Motor neuron (in vitro differentiated cells): ENCODE measurements around the gene MCF2L2. TPM values are rescaled to one million over a fixed set of nuclear protein-coding genes. Genes with fewer than 3 reads are reported as not detected.

ENCODE experiments used
- ATAC-seq, 8 experiments: fragments of 200-7000 bp; cut with Tn5 transposase; replicated peaks in 6 of 8; 2 replicates each; pipeline ENCODE4 v1.8.0; 2021; ENCODE audit warnings: mild to moderate bottlenecking in 8 of 8, moderate library complexity in 8 of 8
- H3K27ac ChIP-seq, 2 donors: fragments of 250-450 bp; sonication (Bioruptor Pico); 2 replicates each; pipeline ENCODE4 v1.9.0; 2021; ENCODE audit warnings: antibody characterized with exemption in 2 of 2, mild to moderate bottlenecking in 2 of 2, moderate library complexity in 1 of 2
- H3K4me1 ChIP-seq, 2 donors: fragments of 250-450 bp; sonication (Bioruptor Pico); replicated peaks in 1 of 2; 2 replicates each; pipeline ENCODE4 v1.6.1; 2021; ENCODE audit warnings: antibody characterized with exemption in 2 of 2, mild to moderate bottlenecking in 2 of 2, moderate library complexity in 1 of 2
- H3K4me3 ChIP-seq, 5 donors: fragments of 250-450 bp; sonication (Bioruptor Pico); 2 replicates each; pipeline ENCODE4 v1.9.0; 2021; ENCODE audit warnings: antibody characterized with exemption in 5 of 5, mild to moderate bottlenecking in 5 of 5, moderate library complexity in 4 of 5
- WGBS, 10 experiments: fragments of 450-650 bp; shearing (Covaris generic); methylation state at CpG; one replicate each; pipeline ENCODE4 v1.0.0; 2022; 5-methylcytosine and 5-hydroxymethylcytosine counted together
- in situ Hi-C, 9 experiments: fragments of 400-800 bp; cut with MboI; loops; one replicate each; pipeline ENCODE4 v1.15.0; 2021; ENCODE audit warnings: low sequenced_read_pairs in 9 of 9, low pct_unique_long_range_greater_than_20kb in 2 of 9; ENCODE audit not compliant: unreplicated experiment in 9 of 9
- total RNA-seq, 8 experiments: library from RNA; unstranded; fragments of 300-600 nt; gene quantifications; 2 replicates each; pipeline versions ENCODE4 v1.2.3 to v1.2.4, GENCODE V29; 2022

Gene MCF2L2
- total RNA-seq, 8 experiments from 2014 or later, result 0.81 to 16.4 (median 5.6) TPM

DNA sequence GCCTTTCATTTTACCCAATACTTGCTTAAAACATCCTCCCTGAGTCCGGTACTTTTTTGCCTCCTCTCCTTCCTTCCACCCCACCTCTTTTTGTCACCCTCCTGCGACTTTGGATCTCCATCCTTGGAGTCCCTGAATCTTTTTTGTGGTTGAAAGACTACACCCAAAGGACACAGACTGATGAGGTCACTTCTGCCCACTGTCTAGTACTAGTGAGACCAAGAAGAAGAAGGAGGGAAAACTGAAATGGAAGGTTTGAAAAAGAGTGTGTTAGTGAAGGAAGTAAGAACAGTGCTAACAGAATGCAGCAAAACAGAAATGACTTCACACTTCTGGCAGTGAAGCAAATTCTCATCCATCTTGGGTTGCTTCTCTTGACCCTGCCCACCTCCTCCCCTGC lies 168.8 kb downstream of the MCF2L2 start:
- Histone ChIP-seq H3K4me1 (peaks cover 17 to 28% of the 10 kb centered on the region in 2 donors), H3K27ac (no peak overlapping the region), H3K4me3 (no peak overlapping the region)
- WGBS, 10 experiments, result 61 to 100% (median 92%) methylated on average over 1 to 2 of the region's 2 CpGs; no CpG with 5 or more reads in 1 of the 10 experiments
- in situ Hi-C loops, result no loop called here
- ATAC-seq, result no peak

DNA sequence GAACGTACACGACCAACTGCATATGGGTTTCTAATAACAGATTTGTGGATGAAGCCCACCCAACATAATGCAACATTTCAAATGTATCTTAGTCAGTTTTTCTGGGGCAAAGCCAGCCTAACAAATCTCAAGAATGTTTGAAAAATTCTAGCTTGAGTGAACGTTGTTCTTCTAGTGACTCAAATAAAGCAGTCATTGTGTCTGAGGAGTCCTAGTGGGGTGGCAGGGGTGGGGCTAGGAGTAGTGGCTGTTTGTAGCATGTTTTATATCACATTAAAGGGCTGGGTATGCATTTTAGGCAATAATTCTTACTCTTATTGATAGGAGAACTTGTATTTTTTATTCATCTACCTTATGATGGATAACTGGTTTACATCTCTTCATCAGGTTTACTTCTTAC lies 169.3 kb downstream of the MCF2L2 start:
- no peak overlapping the region for H3K27ac ChIP-seq
- H3K4me1 ChIP-seq, result peaks cover 11 to 22% of the 10 kb centered on the region in 2 donors
- 40 to 92% (median 56%) methylated on average over 1 to 3 of the region's 3 CpGs; no CpG with 5 or more reads in 3 of the 10 experiments for WGBS, 10 experiments
- H3K4me3 ChIP-seq, result no peak overlapping the region
- in situ Hi-C loops, result no loop called here
- ATAC-seq, result no peak

DNA sequence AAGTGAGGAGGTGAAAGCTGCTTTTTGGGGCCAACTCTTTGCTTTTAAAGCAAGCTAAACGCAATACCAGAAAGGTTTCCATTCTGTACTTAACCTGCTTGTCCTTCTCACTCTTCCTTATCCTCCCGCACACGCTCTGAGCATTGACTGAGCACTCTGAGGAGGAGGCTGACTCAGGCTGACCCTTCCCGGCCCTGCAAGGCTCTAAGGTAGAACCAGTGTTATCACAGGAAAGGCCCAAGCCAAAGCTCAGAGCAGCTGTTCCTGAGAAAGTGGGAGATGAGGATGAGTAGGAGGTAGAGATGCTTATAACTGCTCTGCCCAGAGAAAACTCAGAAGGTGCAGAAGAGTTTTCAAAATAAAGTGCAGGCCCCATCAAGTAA lies 173.1 kb downstream of the MCF2L2 start:
- 0 to 95% (median 41%) methylated on average over 1 to 4 of the region's 4 CpGs; no CpG with 5 or more reads in 4 of the 10 experiments for WGBS, 10 experiments
- ATAC-seq, result no peak
- no peak overlapping the region for H3K27ac ChIP-seq
- peaks cover 8 to 18% of the 10 kb centered on the region in 2 donors for H3K4me1 ChIP-seq
- peak overlapping the region in 4 of 5 donors; percentile 49 to 74 (median 66) for H3K4me3 ChIP-seq
- in situ Hi-C loops, result no loop called here

DNA sequence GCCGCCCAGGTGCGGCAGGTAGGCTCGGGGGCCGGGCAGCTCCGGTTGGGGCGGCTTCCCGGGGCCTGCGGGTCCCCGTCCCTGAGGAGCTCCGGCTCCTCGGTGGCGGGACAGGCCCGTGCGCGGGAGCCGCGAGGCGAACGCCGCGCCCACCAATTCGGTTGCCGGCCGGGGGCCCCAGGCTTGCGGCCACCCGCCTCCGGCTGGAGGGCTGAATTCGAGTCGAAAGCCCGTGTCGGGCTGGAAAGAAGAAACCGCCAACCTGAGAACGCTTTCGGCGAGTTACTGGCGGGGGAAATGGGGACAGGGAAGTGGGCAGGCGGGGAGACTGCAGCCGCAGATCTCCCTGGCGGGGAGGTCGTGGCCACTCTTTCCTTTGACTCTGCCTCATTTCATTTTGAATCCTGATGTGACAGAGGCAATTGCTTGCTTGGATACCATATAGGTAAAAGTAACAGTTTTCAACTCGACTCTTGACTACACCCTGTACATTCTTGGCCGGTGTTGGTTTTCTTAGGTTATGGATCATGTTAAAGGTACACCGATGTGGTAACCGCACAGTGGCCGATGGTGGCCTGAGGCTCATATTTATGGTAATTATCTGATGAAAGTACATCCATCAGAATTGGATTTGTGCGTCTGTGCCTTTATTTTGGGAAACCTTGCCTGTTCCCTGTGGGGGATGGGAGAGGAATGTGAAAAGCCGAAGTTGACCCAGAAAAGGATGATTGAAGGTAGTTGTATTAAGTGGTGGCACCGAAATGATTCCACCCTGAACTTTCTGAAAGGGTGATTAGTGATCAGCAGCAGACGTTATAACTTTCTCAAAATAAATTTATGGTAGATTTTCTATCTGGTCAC lies 173.7 kb downstream of the MCF2L2 start:
- peaks cover 8 to 18% of the 10 kb centered on the region in 2 donors for H3K4me1 ChIP-seq
- WGBS, 10 experiments, result 8 to 96% (median 43%) methylated on average over 1 to 12 of the region's 49 CpGs; no CpG with 5 or more reads in 2 of the 10 experiments
- H3K27ac ChIP-seq, result peak overlapping the region; percentile 60 to 62
- in situ Hi-C loops, result no loop called here
- H3K4me3 ChIP-seq, result peak overlapping the region; percentile 49 to 74 (median 64)
- peak in 6 of 8 experiments; percentile 13 to 45 (median 26) for ATAC-seq

DNA sequence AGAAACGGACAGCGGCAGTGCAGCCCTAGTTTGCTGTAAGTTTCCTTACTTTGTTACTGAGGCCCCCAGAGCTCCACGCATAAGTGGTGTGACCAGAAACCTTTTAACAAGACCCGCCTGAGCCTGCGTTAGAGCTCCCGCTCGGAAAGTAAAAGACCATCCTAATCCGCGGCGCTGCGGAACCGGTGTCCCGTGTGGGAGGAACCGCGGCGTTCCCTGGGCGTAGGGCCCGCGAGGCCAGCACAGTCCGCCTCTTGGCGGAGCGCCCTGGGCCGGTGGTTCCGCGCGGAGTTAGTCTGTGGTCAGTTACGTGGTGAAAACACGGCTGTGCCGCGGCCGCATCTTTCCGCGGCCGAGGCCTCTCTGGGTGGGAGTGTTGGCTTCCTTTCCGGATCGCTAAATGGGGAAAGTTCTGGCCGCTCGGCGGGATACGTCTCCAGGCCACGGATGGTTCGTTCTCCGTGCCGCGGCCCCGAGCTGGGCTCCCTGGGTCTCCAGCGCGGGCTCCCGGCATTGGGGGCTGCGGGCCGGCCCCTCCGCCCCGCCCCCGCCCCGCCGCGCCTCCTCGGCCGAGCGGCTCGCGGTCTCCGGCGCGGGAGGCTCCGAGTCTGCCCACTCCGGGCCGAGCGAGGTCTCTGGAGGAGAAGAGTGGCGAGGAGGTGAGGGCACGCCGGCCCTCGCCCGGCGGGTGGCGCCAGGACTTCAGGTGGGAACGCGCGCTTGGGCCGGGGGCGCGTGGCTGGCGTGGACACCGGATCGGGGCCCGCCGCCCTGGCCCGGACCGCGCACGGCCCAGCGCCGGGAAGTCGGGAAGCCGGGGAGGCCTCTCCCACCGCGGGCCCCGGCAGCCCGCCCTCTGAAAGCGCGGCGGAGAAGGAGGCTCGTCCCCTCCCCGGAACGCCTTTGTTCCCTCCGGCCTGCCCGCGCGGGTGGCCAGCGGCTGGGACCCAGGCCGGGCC lies 174.6 kb downstream of the MCF2L2 start:
- Histone ChIP-seq H3K4me3 (peak overlapping the region; percentile 49 to 74 (median 64)), H3K27ac (peak overlapping the region; percentile 60 to 62), H3K4me1 (peaks cover 11 to 22% of the 10 kb centered on the region in 2 donors)
- ATAC-seq, result peak; percentile 75 to 83 (median 79)
- 0 to 4% (median 0%) methylated on average over 1 to 20 of the region's 111 CpGs; no CpG with 5 or more reads in 4 of the 10 experiments for WGBS, 10 experiments
- in situ Hi-C loops, result no loop called here

DNA sequence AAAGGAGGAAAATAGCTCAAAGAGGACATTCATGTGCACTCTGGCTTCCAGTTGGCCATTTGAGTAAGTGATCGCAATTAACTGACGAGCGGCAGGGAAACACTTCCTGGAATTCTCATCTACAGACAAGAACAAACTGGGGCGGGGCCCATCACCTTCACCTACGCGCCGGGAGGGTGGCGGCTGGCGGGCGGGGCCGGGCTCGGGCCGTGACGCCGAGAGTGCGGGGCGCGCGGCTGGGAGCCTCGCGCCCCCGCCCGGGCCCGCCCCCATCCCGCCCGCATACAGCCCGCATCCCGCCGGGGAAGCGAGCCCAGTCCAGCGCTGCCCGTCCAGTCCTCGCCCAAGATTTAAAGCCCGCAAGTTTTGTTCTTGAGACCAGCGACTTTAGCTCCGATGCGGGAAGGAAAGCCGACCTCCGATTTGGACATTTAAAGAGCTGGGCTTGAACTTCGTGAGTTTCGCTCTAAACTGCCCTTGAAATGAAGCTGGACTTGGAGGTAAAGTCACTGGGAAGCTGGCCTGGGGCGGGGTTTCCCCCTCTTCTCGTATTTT lies 175.4 kb downstream of the MCF2L2 start, which contains the start of gene B3GNT5:
TSS of gene B3GNT5 (plus strand) at position 281 of the 555 bp plus-strand sequence. CDS start 16,546 bp downstream, outside the sequence.
- ATAC-seq, result peak; percentile 2 to 18 (median 12)
- Histone ChIP-seq H3K27ac (peak within 1 kb of the TSS; percentile 60 to 62), H3K4me1 (peaks cover 11 to 22% of the 10 kb centered on the region in 2 donors), H3K4me3 (peak within 1 kb of the TSS; percentile 49 to 74 (median 64))
- 0 to 6% (median 0%) methylated on average over 1 to 10 of the region's 43 CpGs; no CpG with 5 or more reads in 2 of the 10 experiments for WGBS, 10 experiments
- in situ Hi-C loops, result no loop called here

DNA sequence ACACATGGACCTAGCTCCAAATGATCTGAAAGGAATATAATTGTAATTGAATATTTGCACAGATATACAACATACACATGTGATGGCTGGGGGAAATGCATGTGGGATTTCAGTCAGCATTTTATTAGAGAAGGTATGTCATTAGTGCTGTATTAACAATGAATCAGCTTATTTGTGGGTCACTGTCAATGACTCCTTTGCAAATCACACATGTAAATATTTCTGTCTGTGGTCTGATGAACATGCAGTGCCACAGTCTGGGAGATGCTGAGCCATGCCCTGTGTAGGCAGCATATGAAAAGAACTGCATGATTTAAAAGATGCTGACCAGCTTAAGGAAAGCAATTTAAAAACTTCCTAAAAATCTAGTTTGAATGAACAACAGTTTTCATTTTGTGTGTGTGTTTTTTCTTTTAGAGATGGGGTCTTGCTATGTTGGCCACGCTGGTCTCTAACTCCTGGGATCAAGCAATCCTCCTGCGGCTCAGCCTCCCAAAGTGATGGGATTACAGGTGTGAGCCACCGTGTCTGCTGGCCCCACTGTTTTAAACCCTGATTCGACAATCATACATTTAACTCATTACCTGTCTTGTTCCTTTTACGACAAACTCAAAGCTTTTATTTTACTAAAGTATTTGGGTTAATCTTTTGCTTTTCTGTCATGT lies 176.2 kb downstream of the MCF2L2 start:
- Histone ChIP-seq H3K27ac (no peak overlapping the region), H3K4me1 (peaks cover 11 to 22% of the 10 kb centered on the region in 2 donors), H3K4me3 (no peak overlapping the region)
- in situ Hi-C loops, result no loop called here
- no peak for ATAC-seq
- 60 to 100% (median 90%) methylated on average over 1 to 5 of the region's 5 CpGs for WGBS, 10 experiments

DNA sequence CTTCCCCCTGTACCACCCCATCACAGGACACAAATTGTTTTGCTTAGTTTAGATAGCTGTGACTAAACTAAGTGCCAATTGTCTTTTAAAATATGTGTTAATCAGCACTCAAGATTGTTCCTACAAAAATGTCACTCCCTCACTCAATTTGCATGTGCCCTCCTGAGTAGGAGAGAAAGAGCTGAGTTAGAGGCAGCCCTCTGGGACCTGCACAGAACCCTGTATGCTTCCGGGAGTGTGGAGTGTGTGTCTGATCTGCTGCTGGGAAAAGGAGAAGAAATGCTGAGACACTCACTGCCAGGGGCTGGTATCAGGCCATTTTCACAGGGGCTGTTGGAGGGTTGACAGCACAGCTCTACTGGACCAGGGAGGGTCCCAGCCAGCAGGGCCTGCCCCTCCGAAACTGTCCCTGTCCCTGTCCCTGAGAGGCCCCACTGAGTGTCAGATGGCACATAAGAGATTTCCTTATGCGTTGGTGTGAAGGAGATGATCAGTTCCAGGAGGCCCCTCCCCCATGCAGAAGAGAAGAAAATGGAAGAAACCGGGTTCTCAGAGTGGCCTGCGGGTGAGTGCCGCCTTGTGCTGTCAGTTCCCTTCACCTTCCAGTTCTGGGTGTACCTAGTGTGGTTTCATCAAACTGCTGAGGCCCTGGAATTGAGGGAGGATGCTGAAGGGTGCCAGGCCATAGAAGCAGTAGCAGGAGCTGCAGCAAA lies 179.3 kb downstream of the MCF2L2 start:
- H3K4me3 ChIP-seq, result no peak overlapping the region
- peaks cover 3 to 7% of the 10 kb centered on the region in 2 donors for H3K4me1 ChIP-seq
- WGBS, 10 experiments, result 33 to 80% (median 54%) methylated on average over 1 to 6 of the region's 6 CpGs; no CpG with 5 or more reads in 4 of the 10 experiments
- no peak overlapping the region for H3K27ac ChIP-seq
- in situ Hi-C loops, result no loop called here
- ATAC-seq, result peak in 1 of 8 experiments; percentile 25

DNA sequence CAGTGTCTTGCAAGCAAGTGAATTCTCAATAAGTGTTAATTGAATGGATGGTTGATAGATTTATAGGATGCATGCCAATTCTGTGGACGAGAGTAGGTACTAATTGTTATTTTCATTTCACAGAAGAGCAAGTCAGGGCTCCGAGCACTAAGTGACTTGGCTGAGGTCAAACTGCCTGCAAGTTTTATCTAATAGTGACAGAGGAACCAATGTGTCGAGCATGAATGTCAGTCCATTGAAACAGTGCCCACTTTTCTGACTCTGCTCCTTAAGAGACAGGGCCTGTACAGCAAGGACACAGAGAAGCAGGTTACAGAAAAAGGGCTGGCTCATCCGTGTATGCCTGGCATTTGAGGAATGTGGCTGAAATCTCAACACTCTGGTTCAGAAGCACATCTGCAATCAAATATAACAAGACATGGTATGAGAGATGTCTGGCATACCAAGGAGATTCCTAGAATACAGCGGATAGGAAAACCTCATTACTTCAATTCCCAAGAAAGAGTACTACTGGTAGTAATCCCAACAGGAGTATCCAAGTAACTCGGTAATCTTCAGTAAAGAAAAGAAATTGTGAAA lies 181.3 kb downstream of the MCF2L2 start:
- Histone ChIP-seq H3K27ac (no peak overlapping the region), H3K4me1 (peaks cover 3 to 7% of the 10 kb centered on the region in 2 donors), H3K4me3 (no peak overlapping the region)
- in situ Hi-C loops, result no loop called here
- 33 to 95% (median 70%) methylated on average over 2 to 6 of the region's 6 CpGs; no CpG with 5 or more reads in 1 of the 10 experiments for WGBS, 10 experiments
- ATAC-seq, result peak in 1 of 8 experiments; percentile 18

DNA sequence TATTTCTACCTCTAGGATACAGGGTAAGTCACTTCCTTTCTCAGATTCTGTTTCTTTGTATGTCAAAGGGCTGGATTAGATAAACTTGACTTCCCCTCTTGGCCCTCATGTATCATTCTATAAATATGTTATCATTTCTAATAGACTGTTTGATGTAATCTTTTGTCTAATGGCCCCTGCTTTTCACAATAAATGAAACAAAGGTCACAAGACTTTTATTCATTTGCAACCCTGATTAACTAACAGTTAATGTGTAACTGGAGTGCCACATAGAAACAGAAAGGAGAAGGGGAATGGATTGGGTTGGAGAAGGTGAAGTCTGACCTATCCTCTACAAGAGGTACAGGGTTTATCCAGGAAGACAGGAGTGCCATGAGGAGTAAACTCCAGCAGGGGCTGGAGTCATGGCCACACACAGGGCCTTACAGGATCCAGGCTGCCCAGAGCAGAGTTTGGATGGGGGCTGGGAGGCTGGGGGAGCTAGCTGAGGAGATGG lies 183.4 kb downstream of the MCF2L2 start:
- in situ Hi-C loops, result no loop called here
- Histone ChIP-seq H3K4me3 (no peak overlapping the region), H3K27ac (no peak overlapping the region), H3K4me1 (peaks cover 3 to 7% of the 10 kb centered on the region in 2 donors)
- ATAC-seq, result no peak

DNA sequence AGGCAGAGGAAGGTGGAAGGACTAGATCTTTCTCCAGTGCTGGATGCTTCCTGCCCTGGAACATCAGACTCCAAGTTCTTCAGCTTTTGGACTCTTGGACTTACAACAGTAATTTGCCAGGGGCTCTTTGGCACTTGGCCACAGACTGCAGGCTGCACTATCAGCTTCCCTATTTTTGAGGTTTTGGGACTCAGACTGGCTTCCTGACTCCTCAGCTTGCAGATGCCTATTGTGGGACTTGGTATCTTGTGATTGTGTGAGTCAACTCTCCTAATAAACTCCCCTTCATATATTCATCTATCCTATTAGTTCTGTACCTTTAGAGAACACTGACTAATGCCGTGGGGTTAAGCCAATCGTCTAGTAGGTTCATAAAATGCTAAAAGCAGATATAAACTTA lies 184.2 kb downstream of the MCF2L2 start:
- peaks cover under 1 to 4% of the 10 kb centered on the region in 2 donors for H3K4me1 ChIP-seq
- no peak overlapping the region for H3K27ac ChIP-seq
- in situ Hi-C loops, result no loop called here
- WGBS, 10 experiments, result 80 to 95% (median 89%) methylated on average over 1 to 2 of the region's 2 CpGs; no CpG with 5 or more reads in 1 of the 10 experiments
- H3K4me3 ChIP-seq, result no peak overlapping the region
- no peak for ATAC-seq
